HepG2 (cell line): ENCODE results near the gene EFNA3. TPM values are rescaled to one million over a fixed set of nuclear protein-coding genes. Genes with fewer than 3 reads are reported as not detected.

Source experiments
- ATAC-seq: fragments of 200-7000 bp; cut with Tn5 transposase; 3 replicates; pipeline ENCODE4 v1.9.1; 2020; ENCODE audit warnings: mild to moderate bottlenecking, moderate library complexity
- BruUV-seq: library from RNA; stranded (reverse); fragments of 400-500 nt; replicated peaks from 2 replicates; lab custom pipeline; 2021; lab: Mats Ljungman, UMichigan
- CTCF ChIA-PET: fragments of 300-600 bp; formaldehyde crosslinking; extraction: SDS; loops from one replicate; lab custom pipeline; 2021; ENCODE audit warnings: low total read pairs, inconsistent platforms, low intra/inter-chr PET ratio; lab: Yijun Ruan, JAX
- POLR2A ChIA-PET: fragments of 350-600 bp; sonication (Branson Sonifier 250); formaldehyde crosslinking; loops from one replicate; lab custom pipeline; 2020; ENCODE audit warnings: antibody characterized with exemption, inconsistent platforms; lab: Yijun Ruan, JAX
- DNase-seq: peaks from one replicate; pipeline ENCODE4 v3.0.0-alpha.2; 2015; ENCODE audit warnings: low spot score
- FAIRE-seq: peaks from 3 replicates; lab custom pipeline; 2011; peaks lifted over from hg19 to GRCh38; lab: Jason Lieb, UNC
- H2AFZ ChIP-seq: one replicate; pipeline ENCODE4 v1.6.1; 2011; ENCODE audit warnings: low read length, inconsistent platforms
- H3K27ac ChIP-seq: fragments of 300-600 bp; 3 replicates; pipeline ENCODE4 v1.8.0; 2011; ENCODE audit warnings: mixed run types, mild to moderate bottlenecking, mixed read lengths, low read length, inconsistent platforms; ENCODE audit not compliant: insufficient read depth; ENCODE audit errors: extremely low read length
- H3K27me3 ChIP-seq, 2 experiments: fragments of 200-600 bp in 1 of 2; 2 replicates in 1 of 2; 3 replicates in 1 of 2; pipeline versions ENCODE4 v1.6.0 to v1.8.0; 2011; ENCODE audit warnings: low read length in 2 of 2, mild to moderate bottlenecking in 2 of 2, moderate library complexity in 2 of 2, inconsistent platforms in 1 of 2; ENCODE audit not compliant: insufficient read depth in 2 of 2, control insufficient read depth in 1 of 2
- H3K36me3 ChIP-seq, 2 experiments: fragments of 200-600 bp in 1 of 2; replicated peaks in 1 of 2; 2 replicates in 1 of 2; 3 replicates in 1 of 2; pipeline versions ENCODE4 v1.5.1 to v1.8.0; 2011; ENCODE audit warnings: low read length in 2 of 2, inconsistent platforms in 1 of 2; ENCODE audit not compliant: insufficient read depth in 2 of 2, control insufficient read depth in 1 of 2
- H3K4me1 ChIP-seq: 2 replicates; pipeline ENCODE4 v1.5.1; 2012; ENCODE audit warnings: low read length, inconsistent platforms; ENCODE audit not compliant: insufficient read depth
- H3K4me2 ChIP-seq: 2 replicates; pipeline ENCODE4 v1.6.0; 2011; ENCODE audit warnings: low read depth, low read length, inconsistent platforms
- H3K4me3 ChIP-seq, 3 experiments: fragments of 200-600 bp in 1 of 3; sonication (generic), shearing (Covaris generic) in 1 of 3; replicated peaks in 1 of 3; 2 replicates each; pipeline ENCODE4 v1.5.1; 2011 to 2016; ENCODE audit warnings: low read length in 3 of 3, inconsistent platforms in 2 of 3, low read depth in 2 of 3, mild to moderate bottlenecking in 2 of 3, control low read depth in 1 of 3, mixed read lengths in 1 of 3; ENCODE audit not compliant: insufficient read depth in 1 of 3
- H3K79me2 ChIP-seq: one replicate; pipeline ENCODE4 v1.6.1; 2011; ENCODE audit warnings: low read length, inconsistent platforms; ENCODE audit not compliant: insufficient read depth
- H3K9ac ChIP-seq: 2 replicates; pipeline ENCODE4 v1.6.0; 2011; ENCODE audit warnings: mild to moderate bottlenecking, low read depth, low read length, inconsistent platforms; ENCODE audit not compliant: insufficient read depth
- H3K9me3 ChIP-seq: 2 replicates; pipeline ENCODE4 v1.5.1; 2012; ENCODE audit warnings: mild to moderate bottlenecking, low read length
- H4K20me1 ChIP-seq: 2 replicates; pipeline ENCODE4 v1.6.0; 2011; ENCODE audit warnings: inconsistent platforms, mild to moderate bottlenecking, low read length, moderate library complexity; ENCODE audit not compliant: insufficient read depth
- ARID4A ChIP-seq: sonication (generic); formaldehyde crosslinking; IDR thresholded peaks from 2 replicates; pipeline ENCODE4 v1.5.0; 2020; ENCODE audit warnings: mild to moderate bottlenecking, missing genetic modification reagents, borderline replicate concordance
- DPF2 ChIP-seq: sonication (generic); formaldehyde crosslinking; IDR thresholded peaks from 2 replicates; pipeline ENCODE4 v1.4.0; 2020; ENCODE audit warnings: mild to moderate bottlenecking, low read depth, missing genetic modification reagents, borderline replicate concordance
- ELF1 ChIP-seq: sonication (generic); formaldehyde crosslinking; IDR thresholded peaks from 2 replicates; pipeline ENCODE4 v1.4.0; 2020; ENCODE audit warnings: missing genetic modification reagents
- MAF1 ChIP-seq: sonication (generic); formaldehyde crosslinking; IDR thresholded peaks from 2 replicates; pipeline ENCODE4 v1.5.0; 2020; ENCODE audit warnings: missing genetic modification reagents, borderline replicate concordance
- RBAK ChIP-seq: sonication (generic); formaldehyde crosslinking; IDR thresholded peaks from 2 replicates; pipeline ENCODE4 v1.5.1; 2020; ENCODE audit warnings: mild to moderate bottlenecking, missing genetic modification reagents
- ZBTB38 ChIP-seq: sonication (generic); formaldehyde crosslinking; IDR thresholded peaks from 2 replicates; pipeline ENCODE4 v1.5.1; 2020; ENCODE audit warnings: mild to moderate bottlenecking, missing genetic modification reagents
- ZFX ChIP-seq: sonication (generic); formaldehyde crosslinking; IDR thresholded peaks from 2 replicates; pipeline ENCODE4 v1.4.0; 2020; ENCODE audit warnings: mild to moderate bottlenecking, low read depth, missing genetic modification reagents, moderate library complexity
- ZMYM4 ChIP-seq: sonication (generic); formaldehyde crosslinking; IDR thresholded peaks from 2 replicates; pipeline ENCODE4 v1.8.1; 2023; ENCODE audit warnings: mild to moderate bottlenecking, missing genetic modification reagents
- ZNF12 ChIP-seq: sonication (generic); formaldehyde crosslinking; IDR thresholded peaks from 2 replicates; pipeline ENCODE4 v1.5.0; 2020; ENCODE audit warnings: missing genetic modification reagents
- ZNF282 ChIP-seq: fragments of 450-650 bp; IDR thresholded peaks from 2 replicates; pipeline ENCODE4 v1.6.1; 2018; ENCODE audit not compliant: partially characterized antibody
- ZNF292 ChIP-seq: sonication (generic); formaldehyde crosslinking; IDR thresholded peaks from 2 replicates; pipeline ENCODE4 v1.8.1; 2022; ENCODE audit warnings: mild to moderate bottlenecking, low read depth, missing genetic modification reagents, borderline replicate concordance
- ZNF460 ChIP-seq: sonication (generic); formaldehyde crosslinking; IDR thresholded peaks from 2 replicates; pipeline ENCODE4 v1.5.1; 2020; ENCODE audit warnings: missing genetic modification reagents, mild to moderate bottlenecking, borderline replicate concordance
- ZNF543 ChIP-seq: sonication (generic); formaldehyde crosslinking; IDR thresholded peaks from 2 replicates; pipeline ENCODE4 v1.4.0; 2020; ENCODE audit warnings: mild to moderate bottlenecking, missing genetic modification reagents
- WGBS: methylation state at CpG from one replicate; pipeline ENCODE4 v1.1.6; 2017; ENCODE audit warnings: low lambda C conversion rate; 5-methylcytosine and 5-hydroxymethylcytosine counted together
- in situ Hi-C: cut with HindIII; loops from 2 replicates; pipeline ENCODE4 v1.10.0; 2017; ENCODE audit warnings: low pct_unique_long_range_greater_than_20kb; ENCODE audit not compliant: extremely low pct_ligation_motif_present
- intact Hi-C: fragments of 100-400 bp; cut with micrococcal nuclease; formaldehyde crosslinking; loops from one replicate; pipeline ENCODE4 v1.10.0; 2022; ENCODE audit not compliant: unreplicated experiment
- polyA plus RNA-seq, 8 experiments: library from polyadenylated mRNA; depleted of rRNA in 3 of 8; stranded (reverse) in 7 of 8; unstranded in 1 of 8; fragments of >200 nt; fragmentation: Illumina TruSeq in 4 of 8; extraction: Trizol in 4 of 8; gene quantifications; 2 replicates each; pipeline versions ENCODE4 v1.2.1 to v1.2.3, GENCODE V29; 2011 to 2016; ENCODE audit warnings: low read depth in 4 of 8, missing spikeins in 1 of 8, mixed read lengths in 1 of 8; ENCODE audit not compliant: insufficient read depth in 1 of 8
- total RNA-seq, 5 experiments: library from RNA; depleted of rRNA; stranded (reverse); fragments of >200 nt; fragmentation: Illumina TruSeq; extraction: Trizol; gene quantifications; 2 replicates each; pipeline ENCODE4 v1.2.3, GENCODE V29; 2016; ENCODE audit warnings: low read depth in 1 of 5

Gene EFNA3
- total and polyA plus RNA-seq, 2 of the 13 experiments (the other 11 are each of a cell fraction or from before 2014, with no cell fraction given) = 1.0 to 5.7 TPM

DNA sequence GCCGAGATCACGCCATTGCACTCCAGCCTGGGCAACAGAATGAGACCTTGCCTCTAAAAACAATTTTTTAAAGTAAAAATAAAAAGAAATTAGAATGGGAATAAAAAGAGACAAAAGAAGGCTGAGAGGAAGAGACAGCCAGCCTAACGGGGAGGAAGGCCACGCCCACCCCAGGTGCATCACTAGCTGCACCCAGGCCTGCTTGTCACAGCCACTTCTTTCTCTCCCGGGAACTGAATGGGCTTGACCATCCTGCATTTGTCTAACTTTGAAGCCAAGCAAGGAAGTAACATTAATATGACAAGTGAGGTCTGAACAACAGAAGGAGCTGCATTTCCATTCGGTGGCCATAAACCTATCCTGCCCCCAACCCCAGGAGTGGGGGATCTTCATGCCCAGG is 28.2 kb downstream of the EFNA3 start:
- H3K27ac ChIP-seq = peak overlapping the region; percentile 61

More for the DNA sequence above, 28.2 kb downstream of the EFNA3 start:
- ChIA-PET POLR2A (interaction anchor here (1.2 to 4.7 kb wide), 2 partner anchors 17 to 21 kb away, joined by 4 to 32 read pairs; partner anchors contain the start of gene EFNA1), CTCF (no interaction called here)
- H3K79me2 ChIP-seq = no peaks in the 10 kb centered on the region
- TF ChIP-seq ZMYM4 (CRISPR knock-in tag) = no peak
- no peak for TF ChIP-seq ELF1 (CRISPR knock-in tag)
- TF ChIP-seq RBAK (CRISPR knock-in tag) = 0 out of 2 replicates have a peak, but pooled peaks have one; percentile 82
- TF ChIP-seq MAF1 (CRISPR knock-in tag) = no peak
- peak; percentile 42; the same call in 1 of the 2 replicates for TF ChIP-seq ZNF292 (CRISPR knock-in tag)
- 0 out of 2 replicates have a peak, but pooled peaks have one; percentile 17 for TF ChIP-seq ZNF543
- TF ChIP-seq ZNF12 (CRISPR knock-in tag) = peak; percentile 92
- no peak for TF ChIP-seq ZNF460
- TF ChIP-seq DPF2 = no peak
- no peak for TF ChIP-seq ZNF282
- 0 out of 2 replicates have a peak, but pooled peaks have one; percentile 19 for TF ChIP-seq ZFX (CRISPR knock-in tag)
- no peak for TF ChIP-seq ARID4A (CRISPR knock-in tag)
- no peak for TF ChIP-seq ZBTB38 (CRISPR knock-in tag)
- H4K20me1 ChIP-seq = no peaks in the 10 kb centered on the region
- TSS peak; percentile 99 for BruUV-seq
- WGBS = 35% methylated on average over 6 of the region's 6 CpGs
- H3K9ac ChIP-seq = peak overlapping the region; percentile 39; the same call in 1 of the 2 replicates
- H3K27me3 ChIP-seq = no peaks in the 10 kb centered on the region
- DNase-seq (no peak), ATAC-seq (peak; percentile 20; the same call in 2 of the 3 replicates), FAIRE-seq (no peak)
- H3K4me3 ChIP-seq = no peak overlapping the region
- H3K4me1 ChIP-seq = peaks cover 70% of the 10 kb centered on the region
- H3K9me3 ChIP-seq = no peaks in the 10 kb centered on the region
- H2AFZ ChIP-seq = peak overlapping the region; percentile 18
- in situ Hi-C loops = no loop called here
- intact Hi-C loops = loop anchor here (2.0 kb wide), 1 partner anchor 20 kb away; the partner anchor contains the start of gene EFNA1
- H3K4me2 ChIP-seq = peak overlapping the region; percentile 61
- H3K36me3 ChIP-seq = no peaks in the 10 kb centered on the region
